GM23338 (cell line): ENCODE data around the gene PRDM4.
"Not testable (repeated sequence)": the region's sequence is repeated elsewhere in the genome, so short reads cannot be mapped to it uniquely, and the experiment has no call there.

ENCODE experiments used
- EZH2 ChIP-seq: fragments of 200-600 bp; sonication (generic); IDR thresholded peaks from one replicate; pipeline ENCODE4 v1.8.0; 2017; ENCODE audit warnings: antibody characterized with exemption, mild to moderate bottlenecking, low read depth; ENCODE audit not compliant: unreplicated experiment
- EZH2phosphoT487 ChIP-seq: fragments of 200-600 bp; sonication (generic); IDR thresholded peaks from one replicate; pipeline ENCODE4 v1.8.1; 2018; ENCODE audit warnings: antibody characterized with exemption; ENCODE audit not compliant: unreplicated experiment
- POLR2AphosphoS5 ChIP-seq: IDR thresholded peaks from 2 replicates; pipeline ENCODE4 v1.6.1; 2016; ENCODE audit warnings: antibody characterized with exemption, low read depth
- STAT1 ChIP-seq: IDR thresholded peaks from one replicate; pipeline ENCODE4 v1.6.1; 2016; ENCODE audit warnings: antibody characterized with exemption; ENCODE audit not compliant: unreplicated experiment
- ZNF462 ChIP-seq: fragments of 250-450 bp; sonication (Bioruptor Pico); IDR thresholded peaks from 2 replicates; pipeline ENCODE4 v1.5.0; 2020; ENCODE audit warnings: mild to moderate bottlenecking, moderate library complexity
- TF ChIP-seq, protein P1 (sequence below), 2 experiments: fragments of 200-600 bp in 1 of 2; sonication (generic) in 1 of 2; conservative IDR thresholded peaks; 2 replicates each; pipeline versions ENCODE4 v1.5.1 to v1.6.1; 2016 to 2017; ENCODE audit warnings: antibody characterized with exemption in 2 of 2, low read depth in 2 of 2, mild to moderate bottlenecking in 2 of 2, moderate library complexity in 1 of 2
- TF ChIP-seq, protein P2 (sequence below): IDR thresholded peaks from one replicate; pipeline ENCODE4 v1.6.1; 2018; ENCODE audit warnings: antibody characterized with exemption; ENCODE audit not compliant: unreplicated experiment
- TF ChIP-seq, protein P3 (sequence below): IDR thresholded peaks from 2 replicates; pipeline ENCODE4 v1.6.1; 2016; ENCODE audit warnings: antibody characterized with exemption

DNA sequence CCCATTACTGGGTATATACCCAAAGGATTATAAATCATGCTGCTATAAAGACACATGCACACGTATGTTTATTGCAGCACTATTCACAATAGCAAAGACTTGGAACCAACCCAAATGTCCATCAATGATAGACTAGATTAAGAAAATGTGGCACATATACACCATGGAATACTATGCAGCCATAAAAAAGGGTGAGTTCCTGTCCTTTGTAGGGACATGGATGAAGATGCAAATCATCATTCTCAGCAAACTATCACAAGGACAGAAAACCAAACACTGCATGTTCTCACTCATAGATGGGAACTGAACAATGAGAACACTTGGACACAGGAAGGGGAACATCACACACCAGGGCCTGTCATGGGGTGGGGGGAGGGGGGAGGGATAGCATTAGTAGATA is 33.2 kb downstream of the PRDM4 start:
- TF ChIP-seq, protein P1, sequence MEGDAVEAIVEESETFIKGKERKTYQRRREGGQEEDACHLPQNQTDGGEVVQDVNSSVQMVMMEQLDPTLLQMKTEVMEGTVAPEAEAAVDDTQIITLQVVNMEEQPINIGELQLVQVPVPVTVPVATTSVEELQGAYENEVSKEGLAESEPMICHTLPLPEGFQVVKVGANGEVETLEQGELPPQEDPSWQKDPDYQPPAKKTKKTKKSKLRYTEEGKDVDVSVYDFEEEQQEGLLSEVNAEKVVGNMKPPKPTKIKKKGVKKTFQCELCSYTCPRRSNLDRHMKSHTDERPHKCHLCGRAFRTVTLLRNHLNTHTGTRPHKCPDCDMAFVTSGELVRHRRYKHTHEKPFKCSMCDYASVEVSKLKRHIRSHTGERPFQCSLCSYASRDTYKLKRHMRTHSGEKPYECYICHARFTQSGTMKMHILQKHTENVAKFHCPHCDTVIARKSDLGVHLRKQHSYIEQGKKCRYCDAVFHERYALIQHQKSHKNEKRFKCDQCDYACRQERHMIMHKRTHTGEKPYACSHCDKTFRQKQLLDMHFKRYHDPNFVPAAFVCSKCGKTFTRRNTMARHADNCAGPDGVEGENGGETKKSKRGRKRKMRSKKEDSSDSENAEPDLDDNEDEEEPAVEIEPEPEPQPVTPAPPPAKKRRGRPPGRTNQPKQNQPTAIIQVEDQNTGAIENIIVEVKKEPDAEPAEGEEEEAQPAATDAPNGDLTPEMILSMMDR (conservative IDR thresholded peaks at IDR 0.05; ENCODE audit: low read depth in 2 of 2), result not testable (repeated sequence)
- not testable (repeated sequence) for TF ChIP-seq EZH2; POLR2AphosphoS5; EZH2phosphoT487; STAT1; ZNF462 (CRISPR knock-in tag)
- TF ChIP-seq, protein P2, sequence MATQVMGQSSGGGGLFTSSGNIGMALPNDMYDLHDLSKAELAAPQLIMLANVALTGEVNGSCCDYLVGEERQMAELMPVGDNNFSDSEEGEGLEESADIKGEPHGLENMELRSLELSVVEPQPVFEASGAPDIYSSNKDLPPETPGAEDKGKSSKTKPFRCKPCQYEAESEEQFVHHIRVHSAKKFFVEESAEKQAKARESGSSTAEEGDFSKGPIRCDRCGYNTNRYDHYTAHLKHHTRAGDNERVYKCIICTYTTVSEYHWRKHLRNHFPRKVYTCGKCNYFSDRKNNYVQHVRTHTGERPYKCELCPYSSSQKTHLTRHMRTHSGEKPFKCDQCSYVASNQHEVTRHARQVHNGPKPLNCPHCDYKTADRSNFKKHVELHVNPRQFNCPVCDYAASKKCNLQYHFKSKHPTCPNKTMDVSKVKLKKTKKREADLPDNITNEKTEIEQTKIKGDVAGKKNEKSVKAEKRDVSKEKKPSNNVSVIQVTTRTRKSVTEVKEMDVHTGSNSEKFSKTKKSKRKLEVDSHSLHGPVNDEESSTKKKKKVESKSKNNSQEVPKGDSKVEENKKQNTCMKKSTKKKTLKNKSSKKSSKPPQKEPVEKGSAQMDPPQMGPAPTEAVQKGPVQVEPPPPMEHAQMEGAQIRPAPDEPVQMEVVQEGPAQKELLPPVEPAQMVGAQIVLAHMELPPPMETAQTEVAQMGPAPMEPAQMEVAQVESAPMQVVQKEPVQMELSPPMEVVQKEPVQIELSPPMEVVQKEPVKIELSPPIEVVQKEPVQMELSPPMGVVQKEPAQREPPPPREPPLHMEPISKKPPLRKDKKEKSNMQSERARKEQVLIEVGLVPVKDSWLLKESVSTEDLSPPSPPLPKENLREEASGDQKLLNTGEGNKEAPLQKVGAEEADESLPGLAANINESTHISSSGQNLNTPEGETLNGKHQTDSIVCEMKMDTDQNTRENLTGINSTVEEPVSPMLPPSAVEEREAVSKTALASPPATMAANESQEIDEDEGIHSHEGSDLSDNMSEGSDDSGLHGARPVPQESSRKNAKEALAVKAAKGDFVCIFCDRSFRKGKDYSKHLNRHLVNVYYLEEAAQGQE, result not testable (repeated sequence)
- TF ChIP-seq, protein P3, sequence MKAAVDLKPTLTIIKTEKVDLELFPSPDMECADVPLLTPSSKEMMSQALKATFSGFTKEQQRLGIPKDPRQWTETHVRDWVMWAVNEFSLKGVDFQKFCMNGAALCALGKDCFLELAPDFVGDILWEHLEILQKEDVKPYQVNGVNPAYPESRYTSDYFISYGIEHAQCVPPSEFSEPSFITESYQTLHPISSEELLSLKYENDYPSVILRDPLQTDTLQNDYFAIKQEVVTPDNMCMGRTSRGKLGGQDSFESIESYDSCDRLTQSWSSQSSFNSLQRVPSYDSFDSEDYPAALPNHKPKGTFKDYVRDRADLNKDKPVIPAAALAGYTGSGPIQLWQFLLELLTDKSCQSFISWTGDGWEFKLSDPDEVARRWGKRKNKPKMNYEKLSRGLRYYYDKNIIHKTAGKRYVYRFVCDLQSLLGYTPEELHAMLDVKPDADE, result not testable (repeated sequence)
